ENCODE data around the gene GPR39.
A peak's percentile ranks its signal among the peaks of the same experiment; 100 is the strongest.

The GPR39 gene

DNA sequence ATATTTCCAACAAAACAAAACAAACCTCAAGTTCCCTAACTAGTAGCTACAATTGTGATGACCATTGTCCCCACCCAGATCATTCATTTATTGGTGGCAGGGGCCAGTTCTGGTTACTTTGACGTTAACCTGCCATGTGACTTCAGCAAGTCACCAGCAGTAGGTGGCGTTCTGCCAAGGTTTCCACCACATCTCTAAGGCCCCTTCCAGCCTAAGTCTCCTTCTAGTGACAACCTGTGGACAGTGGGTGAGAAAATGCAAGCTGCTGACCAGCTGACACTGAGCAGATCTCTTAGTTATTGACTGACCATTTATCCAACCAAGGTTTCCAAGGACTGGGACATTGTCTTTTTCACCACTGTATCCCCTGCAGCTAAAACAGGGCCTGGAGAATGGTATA, 98.4 kb downstream of the GPR39 start:
- Histone ChIP-seq H3K79me2 (ENCODE audit: control insufficient read depth, low read length) (no peaks in the 10 kb centered on the region), H3K27ac (ENCODE audit: low read depth, low read length) (no peak overlapping the region), H3K4me3 (ENCODE audit: low read length) (no peak overlapping the region), H3K9me2 (replicated peaks; ENCODE audit: control insufficient read depth, low read length) (no peaks in the 10 kb centered on the region), H3K4me2 (ENCODE audit: low read length) (no peak overlapping the region), H4K20me1 (ENCODE audit: control insufficient read depth, insufficient read depth, low read depth, low read length) (no peaks in the 10 kb centered on the region), H3K4me1 (ENCODE audit: control insufficient read depth, low read length) (no peaks in the 10 kb centered on the region), H3K9me3 (ENCODE audit: control insufficient read depth, insufficient read depth, low read length) (no peaks in the 10 kb centered on the region), H3K36me3 (ENCODE audit: control insufficient read depth, low read length) (no peaks in the 10 kb centered on the region), H3F3A (ENCODE audit: control insufficient read depth, insufficient read depth) (no peaks in the 10 kb centered on the region), H3K27me3 (ENCODE audit: control insufficient read depth, low read length) (no peaks in the 10 kb centered on the region)
- peak; percentile 11 for TF ChIP-seq CTCF (IDR thresholded peaks at IDR 0.05; ENCODE audit: low read depth, low read length, poor library complexity, severe bottlenecking)
- no peak for TF ChIP-seq EZH2phosphoT487 (IDR thresholded peaks at IDR 0.05; ENCODE audit: borderline replicate concordance, low read length)

GRCh38 chr2:132517386-132517785, 100.8 kb downstream of the GPR39 start:
- no peak overlapping the region for H3K27ac ChIP-seq (ENCODE audit: low read depth, low read length)
- no peaks in the 10 kb centered on the region for H3K79me2 ChIP-seq (ENCODE audit: control insufficient read depth, low read length)
- H3F3A ChIP-seq (ENCODE audit: control insufficient read depth, insufficient read depth) = no peaks in the 10 kb centered on the region
- no peaks in the 10 kb centered on the region for H3K27me3 ChIP-seq (ENCODE audit: control insufficient read depth, low read length)
- no peaks in the 10 kb centered on the region for H3K9me2 ChIP-seq (replicated peaks; ENCODE audit: control insufficient read depth, low read length)
- H3K4me1 ChIP-seq (ENCODE audit: control insufficient read depth, low read length) = no peaks in the 10 kb centered on the region
- no peak for TF ChIP-seq EZH2phosphoT487 (IDR thresholded peaks at IDR 0.05; ENCODE audit: borderline replicate concordance, low read length)
- no peak for TF ChIP-seq CTCF (IDR thresholded peaks at IDR 0.05; ENCODE audit: low read depth, low read length, poor library complexity, severe bottlenecking)
- H3K9me3 ChIP-seq (ENCODE audit: control insufficient read depth, insufficient read depth, low read length) = no peaks in the 10 kb centered on the region
- no peaks in the 10 kb centered on the region for H3K36me3 ChIP-seq (ENCODE audit: control insufficient read depth, low read length)
- no peak overlapping the region for H3K4me2 ChIP-seq (ENCODE audit: low read length)
- H4K20me1 ChIP-seq (ENCODE audit: control insufficient read depth, insufficient read depth, low read depth, low read length) = no peaks in the 10 kb centered on the region
- H3K4me3 ChIP-seq (ENCODE audit: low read length) = no peak overlapping the region

- no peaks in the 10 kb centered on the region for H3F3A ChIP-seq (ENCODE audit: control insufficient read depth, insufficient read depth)
- H3K36me3 ChIP-seq (ENCODE audit: control insufficient read depth, low read length) = no peaks in the 10 kb centered on the region
- no peak for TF ChIP-seq EZH2phosphoT487 (IDR thresholded peaks at IDR 0.05; ENCODE audit: borderline replicate concordance, low read length)
- TF ChIP-seq CTCF (IDR thresholded peaks at IDR 0.05; ENCODE audit: low read depth, low read length, poor library complexity, severe bottlenecking) = no peak
- no peaks in the 10 kb centered on the region for H4K20me1 ChIP-seq (ENCODE audit: control insufficient read depth, insufficient read depth, low read depth, low read length)
- H3K27ac ChIP-seq (ENCODE audit: low read depth, low read length) = no peak overlapping the region
- H3K9me2 ChIP-seq (replicated peaks; ENCODE audit: control insufficient read depth, low read length) = no peaks in the 10 kb centered on the region
- no peaks in the 10 kb centered on the region for H3K79me2 ChIP-seq (ENCODE audit: control insufficient read depth, low read length)
- no peaks in the 10 kb centered on the region for H3K9me3 ChIP-seq (ENCODE audit: control insufficient read depth, insufficient read depth, low read length)
- H3K4me1 ChIP-seq (ENCODE audit: control insufficient read depth, low read length) = no peaks in the 10 kb centered on the region
- no peak overlapping the region for H3K4me2 ChIP-seq (ENCODE audit: low read length)
- no peaks in the 10 kb centered on the region for H3K27me3 ChIP-seq (ENCODE audit: control insufficient read depth, low read length)
- no peak overlapping the region for H3K4me3 ChIP-seq (ENCODE audit: low read length)
These were observed 101.7 kb downstream of the GPR39 start for GRCh38 chr2:132518302-132518701.

DNA sequence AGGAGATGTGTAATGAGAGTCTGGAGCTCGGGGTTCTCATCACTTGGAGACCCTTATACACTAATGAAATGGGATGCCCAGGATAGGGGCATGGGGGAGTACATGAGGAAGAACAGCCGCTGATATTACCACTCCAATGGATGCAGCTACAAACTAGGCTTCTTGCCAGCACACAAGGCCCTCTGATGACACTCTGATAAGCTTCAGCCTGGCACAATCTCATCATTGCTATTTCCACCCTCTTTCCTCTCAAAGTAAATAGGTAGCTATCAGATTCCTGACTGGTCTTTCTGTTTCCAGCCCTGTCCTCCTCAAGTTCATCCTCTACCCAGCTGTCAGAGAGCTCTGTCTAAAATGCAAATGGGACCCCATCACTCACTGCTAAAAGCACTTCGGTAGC, 103.0 kb downstream of the GPR39 start:
- Histone ChIP-seq H3K4me1 (ENCODE audit: control insufficient read depth, low read length) (no peaks in the 10 kb centered on the region), H3K9me2 (replicated peaks; ENCODE audit: control insufficient read depth, low read length) (no peaks in the 10 kb centered on the region), H3K79me2 (ENCODE audit: control insufficient read depth, low read length) (no peaks in the 10 kb centered on the region), H3K27me3 (ENCODE audit: control insufficient read depth, low read length) (no peaks in the 10 kb centered on the region), H3K4me2 (ENCODE audit: low read length) (no peak overlapping the region), H3K27ac (ENCODE audit: low read depth, low read length) (no peak overlapping the region), H3K4me3 (ENCODE audit: low read length) (no peak overlapping the region), H3F3A (ENCODE audit: control insufficient read depth, insufficient read depth) (no peaks in the 10 kb centered on the region), H3K36me3 (ENCODE audit: control insufficient read depth, low read length) (no peaks in the 10 kb centered on the region), H3K9me3 (ENCODE audit: control insufficient read depth, insufficient read depth, low read length) (no peaks in the 10 kb centered on the region), H4K20me1 (ENCODE audit: control insufficient read depth, insufficient read depth, low read depth, low read length) (no peaks in the 10 kb centered on the region)
- TF ChIP-seq CTCF (IDR thresholded peaks at IDR 0.05; ENCODE audit: low read depth, low read length, poor library complexity, severe bottlenecking) (no peak), EZH2phosphoT487 (IDR thresholded peaks at IDR 0.05; ENCODE audit: borderline replicate concordance, low read length) (no peak)
